ENCODE results near the gene NOXO1.
"Not testable (repeated sequence)": the region's sequence is repeated elsewhere in the genome, so short reads cannot be mapped to it uniquely, and the experiment has no call there.

The NOXO1 gene

DNA sequence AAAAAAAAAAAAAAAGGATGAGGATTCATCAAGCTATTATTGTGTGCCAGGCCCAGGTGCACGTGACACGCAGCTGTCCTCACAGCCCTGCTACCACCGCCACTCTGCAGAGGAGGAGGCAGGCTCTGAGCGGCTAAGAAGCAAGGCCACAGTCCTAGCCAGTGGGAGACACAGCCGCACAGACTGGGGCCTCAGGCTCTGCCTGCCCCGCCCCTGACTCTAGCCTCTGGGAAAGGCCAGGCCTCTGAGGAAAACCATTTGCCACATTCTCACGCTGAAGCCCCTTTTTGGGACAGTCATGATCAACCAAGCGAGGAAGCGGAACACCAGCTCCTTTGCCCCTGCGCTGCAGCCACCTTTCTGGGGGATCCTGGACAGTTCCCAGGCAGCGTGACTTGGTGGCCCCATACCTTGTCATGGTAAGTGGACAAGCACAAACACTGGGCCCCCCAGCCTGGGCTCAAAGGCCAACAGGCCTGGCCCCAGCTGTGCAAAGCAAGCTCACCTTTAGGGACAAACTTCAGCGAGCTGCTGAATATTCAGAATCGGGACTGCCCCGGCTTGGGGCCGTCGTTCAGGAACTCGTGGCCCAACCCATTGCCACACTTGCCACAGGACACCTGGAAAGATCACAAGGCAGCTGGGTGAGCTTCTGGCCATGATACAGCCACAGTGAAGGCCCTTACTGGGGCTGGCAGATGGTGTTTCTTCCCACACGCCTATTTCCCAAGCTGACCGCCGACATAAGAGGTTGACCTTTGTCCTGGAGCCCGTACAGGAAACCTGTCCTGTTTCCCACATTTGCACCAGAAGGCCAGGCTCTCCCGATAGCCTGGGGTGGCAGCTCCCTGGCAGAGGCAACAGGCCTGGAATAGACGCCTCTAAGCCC is 40.8 kb downstream of the NOXO1 start:
- DNase-seq: no peak

DNA sequence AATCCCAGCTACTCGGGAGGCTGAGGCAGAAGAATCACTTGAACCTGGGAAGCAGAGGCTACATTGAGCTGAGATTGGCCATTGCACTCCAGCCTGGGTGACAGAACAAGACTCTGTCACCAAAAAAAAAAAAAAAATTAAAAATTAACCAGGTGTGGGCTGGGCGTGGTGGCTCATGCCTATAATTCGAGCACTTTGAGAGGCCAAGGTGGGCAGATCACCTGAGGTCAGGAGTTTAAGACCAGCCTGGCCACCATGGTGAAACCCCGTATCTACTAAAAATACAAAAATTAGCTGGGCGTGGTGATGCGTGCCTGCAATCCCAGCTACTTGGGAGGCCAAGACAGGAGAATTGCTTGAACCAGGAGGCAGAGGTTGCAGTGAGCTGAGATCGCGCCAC is 41.4 kb downstream of the NOXO1 start:
- not testable (repeated sequence) for DNase-seq

DNA sequence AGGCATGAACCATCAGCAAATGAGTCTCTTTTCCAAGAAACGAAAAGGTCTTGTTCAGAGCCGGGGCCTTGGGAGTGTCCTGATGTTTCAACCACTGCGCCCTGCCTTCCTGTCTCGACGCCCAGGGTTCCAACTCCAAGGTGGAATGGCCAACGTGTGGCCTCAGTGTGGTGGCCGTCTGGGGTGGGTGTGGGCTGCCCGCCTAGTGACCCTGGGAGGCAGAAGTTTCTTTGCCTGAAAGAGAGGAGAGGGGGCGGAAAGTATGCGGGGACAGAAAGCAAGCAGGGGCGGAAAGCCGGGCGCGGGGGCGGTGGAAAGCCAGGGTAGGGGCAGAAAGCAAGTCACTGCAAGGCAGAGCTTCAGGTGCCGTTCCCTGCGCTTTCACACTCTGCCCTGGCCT is 42.4 kb downstream of the NOXO1 start:
- no peak for DNase-seq

DNA sequence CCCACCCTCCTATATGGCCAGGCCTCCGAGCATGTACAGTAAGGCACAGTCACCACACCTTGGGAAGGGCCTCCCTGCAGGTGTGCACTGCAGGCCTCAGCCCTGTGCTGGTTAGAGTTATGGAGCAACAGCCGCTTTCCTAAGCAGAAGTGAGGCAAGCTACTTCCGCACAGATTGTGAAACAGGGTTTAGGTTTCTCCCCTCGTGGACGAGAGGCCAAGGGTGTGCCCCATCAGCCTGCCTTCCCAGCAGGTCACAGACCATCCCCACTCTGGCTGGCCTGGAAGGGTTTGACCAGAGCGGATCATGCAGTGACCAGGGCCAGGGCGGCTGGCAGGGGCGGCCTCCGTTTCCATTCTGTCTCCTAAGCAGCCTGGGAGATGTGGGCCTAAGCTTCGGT is 43.0 kb downstream of the NOXO1 start:
- DNase-seq: no peak

DNA sequence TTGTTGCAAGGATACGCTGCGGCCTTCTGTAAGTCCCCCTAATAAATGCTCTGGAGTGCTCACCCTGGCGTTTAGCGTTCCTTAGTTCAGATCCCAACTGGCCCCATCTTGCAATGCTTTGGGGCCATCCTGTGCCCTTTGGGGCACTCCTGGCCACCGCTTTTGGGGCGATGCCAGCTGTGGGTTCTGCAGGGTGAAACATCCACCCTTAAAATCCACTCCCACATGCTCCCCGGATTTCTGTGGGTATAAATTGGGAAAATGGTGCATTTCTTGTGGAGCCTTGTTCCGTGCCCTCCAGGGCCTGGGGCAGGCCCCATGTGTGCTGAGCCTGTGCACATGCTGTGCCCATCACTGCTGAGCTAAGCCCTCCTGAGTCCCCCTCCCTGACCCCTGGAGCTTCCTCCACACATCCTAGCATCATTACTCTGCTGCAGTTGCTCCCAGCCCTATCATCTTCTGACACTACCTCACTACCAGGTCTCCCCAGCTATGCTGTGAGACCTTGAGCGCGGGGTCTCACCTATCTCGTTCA is 44.3 kb downstream of the NOXO1 start:
- no peak for DNase-seq

DNA sequence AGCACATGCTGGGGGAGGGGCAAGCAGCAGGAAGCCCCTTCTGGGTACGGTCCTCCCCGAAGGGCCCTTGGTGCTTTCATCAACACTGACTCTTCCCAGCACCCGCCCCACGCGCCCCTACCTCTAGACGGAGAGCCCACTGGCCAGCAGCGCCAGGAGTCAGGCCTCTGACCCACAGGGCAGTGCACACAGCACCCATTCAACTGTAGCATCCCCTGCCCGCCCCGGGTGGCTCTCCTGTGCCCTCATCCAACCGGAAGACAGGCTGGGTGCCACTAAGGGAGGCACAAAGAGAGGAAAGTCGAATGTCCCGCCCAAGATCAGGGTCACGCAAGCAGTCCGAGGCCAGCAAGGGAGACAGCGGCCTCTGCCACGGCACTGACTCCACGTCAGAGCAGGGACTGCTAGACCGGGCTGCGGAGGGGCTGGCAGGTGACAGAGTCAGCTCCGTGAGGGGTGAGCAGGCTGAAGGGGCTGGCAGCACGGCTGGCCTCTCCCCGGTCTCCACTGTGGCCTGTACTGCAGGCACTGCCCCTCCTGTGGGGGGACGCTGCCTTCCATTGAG is 48.1 kb downstream of the NOXO1 start:
- no peak for DNase-seq

DNA sequence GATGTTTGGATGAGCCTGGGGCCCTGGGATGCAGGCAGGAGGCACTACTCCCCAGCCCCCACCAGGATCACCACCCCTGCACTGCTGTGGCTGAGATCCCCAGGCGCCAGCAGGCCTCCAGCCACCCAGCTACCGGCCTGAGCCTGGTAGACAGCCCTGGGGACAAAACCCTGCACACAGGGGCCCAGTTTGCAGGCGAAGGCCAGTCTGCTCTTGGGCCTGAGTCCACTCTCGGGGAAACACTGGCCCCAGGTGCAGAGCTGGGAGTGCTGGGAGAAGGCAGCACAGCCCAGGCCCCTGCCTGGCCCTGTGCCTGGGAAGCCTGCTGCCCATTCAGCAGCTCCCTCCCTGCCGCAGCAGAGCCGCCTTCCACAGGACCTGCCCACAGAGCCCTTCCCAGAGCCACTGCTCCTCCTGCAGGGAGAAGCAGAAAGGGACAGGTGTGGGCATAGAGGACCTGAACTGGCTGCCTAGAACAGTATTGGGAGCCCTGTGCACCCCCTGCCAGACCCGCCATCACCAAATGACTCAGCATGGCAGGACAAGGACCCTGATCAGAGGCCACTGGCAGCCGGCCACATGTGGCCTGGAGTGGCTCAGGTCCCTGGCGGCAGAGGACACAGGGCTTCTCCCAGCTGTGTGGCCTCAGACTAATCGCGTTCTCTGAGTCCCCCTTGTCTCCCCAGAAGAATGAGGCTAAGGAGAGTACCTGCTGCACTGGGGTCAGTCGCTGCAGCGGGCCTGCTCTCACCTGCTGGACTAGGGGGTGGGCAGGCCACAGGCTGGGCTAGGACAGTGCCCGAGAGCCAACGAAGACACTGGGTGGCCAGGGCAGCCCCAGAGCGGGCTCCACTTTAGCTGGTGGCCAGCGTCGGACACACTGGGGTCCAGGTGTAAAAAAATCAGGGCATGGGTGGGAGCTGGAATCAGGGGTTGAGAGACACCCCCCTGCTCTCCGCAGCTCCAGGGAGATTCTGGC is 48.9 kb downstream of the NOXO1 start:
- DNase-seq: no peak

DNA sequence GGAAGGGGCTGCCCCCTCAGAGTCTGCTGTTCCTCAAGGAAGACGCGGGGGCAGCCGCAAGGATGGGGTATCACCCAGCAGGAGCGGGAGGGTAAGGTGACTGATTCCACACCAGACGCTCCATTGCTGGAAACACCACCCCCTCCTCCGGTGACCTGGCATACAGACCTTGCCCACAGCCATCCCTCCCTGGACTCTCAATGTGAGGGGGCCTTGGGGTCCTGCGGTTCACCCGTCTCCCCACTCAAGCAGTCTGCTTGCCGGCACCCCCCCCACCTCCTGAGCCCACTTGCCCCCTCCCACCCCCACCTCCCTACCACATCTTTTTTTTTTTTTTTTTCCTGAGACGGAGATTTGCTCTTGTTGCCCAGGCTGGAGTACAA is 50.9 kb downstream of the NOXO1 start:
- DNase-seq: no peak

DNA sequence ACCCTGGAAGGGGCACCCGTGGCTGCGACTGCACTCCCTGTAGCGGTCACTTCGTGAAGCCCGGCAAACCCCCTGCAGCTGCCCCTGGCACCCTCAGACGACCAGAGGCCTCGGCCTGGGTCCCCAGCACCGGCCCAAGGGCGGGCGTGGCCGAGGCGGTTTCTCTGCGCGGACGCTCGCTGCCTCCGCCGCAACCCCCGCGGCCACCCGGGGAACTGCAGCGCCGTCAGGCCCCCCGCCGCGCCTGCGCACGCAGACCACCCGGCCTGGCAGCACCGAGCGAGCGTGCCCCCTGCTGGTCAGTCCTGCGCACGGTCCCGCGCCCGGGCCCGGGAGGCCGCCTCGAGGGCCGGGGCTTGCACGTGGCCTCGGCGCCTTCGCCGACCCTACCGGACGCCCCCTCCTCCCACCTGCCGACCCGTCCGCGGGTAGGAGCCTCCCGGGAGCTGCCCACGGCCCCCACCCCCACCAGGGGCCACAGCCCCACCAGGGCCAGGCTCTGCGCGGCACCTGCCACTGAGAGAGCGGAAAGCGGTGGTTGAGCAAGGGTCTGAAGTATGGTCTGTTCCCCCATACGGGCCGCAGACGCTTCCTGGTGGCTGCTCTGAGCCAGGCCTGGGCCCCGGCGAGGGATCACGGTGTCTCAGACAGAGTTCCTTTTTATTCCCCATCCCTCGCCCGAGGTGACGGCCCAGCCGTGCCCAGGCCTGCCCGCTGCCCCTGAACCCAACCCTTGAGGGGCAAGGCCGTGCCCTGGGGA is 51.5 kb downstream of the NOXO1 start:
- peak; percentile 36 for DNase-seq

DNA sequence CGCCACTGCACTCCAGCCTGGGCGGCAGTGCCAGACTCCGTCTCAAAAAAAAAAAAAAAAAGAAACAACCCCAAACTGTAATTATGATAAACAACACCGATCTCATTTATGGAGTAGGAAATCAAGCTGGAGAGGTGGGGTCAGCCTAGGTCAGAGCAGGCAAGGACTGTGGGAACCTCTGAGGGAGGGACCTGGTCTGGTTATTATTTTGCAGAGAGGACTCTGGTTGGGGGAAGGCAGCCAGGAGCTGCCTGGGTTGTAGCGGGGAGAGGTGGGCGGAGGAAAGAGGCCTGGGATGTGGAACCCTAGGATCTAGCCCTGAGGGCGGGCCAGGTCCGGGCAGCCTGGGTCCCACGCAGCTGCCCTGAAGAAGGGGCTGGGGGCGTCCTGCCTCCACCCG is 52.2 kb downstream of the NOXO1 start:
- DNase-seq: peak; percentile 20
